ENCODE data around the gene SERPINB6. TPM values are rescaled to one million over a fixed set of nuclear protein-coding genes. Genes with fewer than 3 reads are reported as not detected.

The SERPINB6 gene
- total and polyA plus RNA-seq, 2 of the 4 experiments (the other 2 are of a cell fraction) = 37.1 to 91.1 TPM

GRCh38 chr6:2900821-2901644, 70.3 kb downstream of the SERPINB6 start:
- no peak for ATAC-seq (ENCODE audit: low read depth)
- H3K56ac ChIP-seq (ENCODE audit: extremely low read depth, insufficient read depth, low read length) = no peak overlapping the region
- 0 out of 3 replicates have a peak overlapping the region, but pooled peaks have one; percentile 70 for H2BK15ac ChIP-seq (ENCODE audit: low read depth, low read length)
- dilution Hi-C loops (cut with HindIII; ENCODE audit: low sequenced_read_pairs, unreplicated experiment) = no loop called here
- intact Hi-C loops (cut with micrococcal nuclease) = no loop called here
- H4K20me1 ChIP-seq (ENCODE audit: insufficient read depth, low read length) = peaks cover 6% of the 10 kb centered on the region
- no peaks in the 10 kb centered on the region for H3K27me3 ChIP-seq (ENCODE audit: control insufficient read depth, insufficient read depth, low read length)
- CTCF ChIA-PET = no interaction called here
- H3K14ac ChIP-seq (replicated peaks; ENCODE audit: low read depth, low read length) = peak overlapping the region; percentile 53; the same call in 1 of the 2 replicates
- no peak overlapping the region for H2BK5ac ChIP-seq (ENCODE audit: low read depth, low read length, poor library complexity, severe bottlenecking)
- no peak overlapping the region for H3K18ac ChIP-seq (ENCODE audit: low read depth, low read length)
- peaks cover 6% of the 10 kb centered on the region for H3K36me3 ChIP-seq (ENCODE audit: control insufficient read depth, insufficient read depth, low read length)
- no peak overlapping the region for H2BK120ac ChIP-seq (ENCODE audit: low read depth, low read length)
- no peak overlapping the region for H3K4me2 ChIP-seq (ENCODE audit: low read depth, low read length)
- no peak for DNase-seq
- H4K91ac ChIP-seq (ENCODE audit: insufficient read depth, low read depth, low read length) = no peak overlapping the region
- H2AFZ ChIP-seq (replicated peaks; ENCODE audit: low read length, poor library complexity) = peak overlapping the region; percentile 67
- peak overlapping the region; percentile 72 for H2AK9ac ChIP-seq (replicated peaks; ENCODE audit: low read depth, low read length, poor library complexity)
- no peak overlapping the region for H3K27ac ChIP-seq (ENCODE audit: insufficient read depth, low read length)
- H3K79me1 ChIP-seq (ENCODE audit: low read depth in 1 of 2, low read length in 2 of 2) = peaks cover 6 to 19% of the 10 kb centered on the region in 2 experiments; a peak in 3 of 4 replicates
- no peak overlapping the region for H3K4ac ChIP-seq (ENCODE audit: low read depth, low read length)
- no peak overlapping the region for H3K9ac ChIP-seq (ENCODE audit: low read depth, low read length)
- in situ Hi-C loops (cut with MboI; ENCODE audit: low sequenced_read_pairs) = no loop called here
- H2AK5ac ChIP-seq (ENCODE audit: low read depth, low read length) = peak overlapping the region; percentile 67
- no TSS peak for BruUV-seq (replicated peaks)
- peaks cover 5% of the 10 kb centered on the region; the same call in 1 of the 2 replicates for H3K9me1 ChIP-seq (ENCODE audit: insufficient read depth, low read length)
- TF ChIP-seq BHLHE40 (IDR thresholded peaks at IDR 0.05; ENCODE audit: low read depth, low read length) (no peak), RCOR1 (IDR thresholded peaks at IDR 0.05; ENCODE audit: insufficient replicate concordance, low read length) (no peak), SMC3 (IDR thresholded peaks at IDR 0.05; ENCODE audit: low read depth, low read length) (no peak), USF2 (IDR thresholded peaks at IDR 0.05; ENCODE audit: low read depth, low read length) (no peak), CTCF (conservative IDR thresholded peaks at IDR 0.05; ENCODE audit: low read depth, low read length) (no peak), NFE2L2 (IDR thresholded peaks at IDR 0.05; ENCODE audit: low read depth, low read length) (no peak), MAFK (IDR thresholded peaks at IDR 0.05; ENCODE audit: low read depth, low read length) (no peak), MAZ (IDR thresholded peaks at IDR 0.05; ENCODE audit: borderline replicate concordance, low read depth, low read length) (no peak), RFX5 (IDR thresholded peaks at IDR 0.05; ENCODE audit: low read depth, low read length) (no peak), RAD21 (IDR thresholded peaks at IDR 0.05; ENCODE audit: low read length) (no peak)
- no peak overlapping the region for H3K4me3 ChIP-seq (ENCODE audit: insufficient read depth, low read depth, low read length)
- 90% methylated on average over 2 of the region's 12 CpGs; no CpG with 5 or more reads in 1 of the 2 experiments for WGBS, 2 experiments (ENCODE audit: extremely low coverage in 2 of 2, insufficient read length in 1 of 2)
- H3K4me1 ChIP-seq (ENCODE audit: control insufficient read depth, insufficient read depth, low read length) = peaks cover 2% of the 10 kb centered on the region; the same call in 1 of the 2 replicates
- H3K9me3 ChIP-seq (ENCODE audit: control insufficient read depth, insufficient read depth, low read length) = no peaks in the 10 kb centered on the region
- 0 out of 2 replicates have a peak overlapping the region, but pooled peaks have one; percentile 43 for H3K23ac ChIP-seq (ENCODE audit: low read depth, low read length)
- POLR2A ChIA-PET (ENCODE audit: unreplicated experiment) = no interaction called here
- H4K5ac ChIP-seq (ENCODE audit: low read depth, low read length) = no peak overlapping the region
- no peak overlapping the region for H4K8ac ChIP-seq (ENCODE audit: low read depth in 2 of 2, low read length in 2 of 2)
- H2BK20ac ChIP-seq (ENCODE audit: low read depth, low read length) = peak overlapping the region; percentile 22; the same call in 1 of the 2 replicates
